Breast epithelium (tissue), 3 donors: ENCODE measurements around the gene A1BG.

Source experiments
- CTCF ChIP-seq, 3 donors: fragments of 450-650 bp; IDR thresholded peaks; one replicate each; pipeline ENCODE4 v1.5.1; 2016 to 2017; ENCODE audit warnings: antibody characterized with exemption in 3 of 3, mild to moderate bottlenecking in 3 of 3, moderate library complexity in 3 of 3
- POLR2A ChIP-seq: fragments of 450-650 bp; IDR thresholded peaks from one replicate; pipeline ENCODE4 v1.6.1; 2016; ENCODE audit warnings: antibody characterized with exemption, mild to moderate bottlenecking, moderate library complexity

- TF ChIP-seq CTCF (IDR thresholded peaks at IDR 0.05) (no peak), POLR2A (no peak)
These were observed 47.1 kb upstream of the A1BG start for GRCh38 chr19:58400316-58400915.
